ENCODE results near the gene ZNF23.

GRCh38 chr16:71493213-71493612 is 31.2 kb upstream of the ZNF23 start:
- no peak for TF ChIP-seq CTCF (IDR thresholded peaks at IDR 0.05)
- no peak for TF ChIP-seq ZFX (IDR thresholded peaks at IDR 0.05; ENCODE audit: borderline replicate concordance)
